Suprapubic skin (tissue), 4 donors: ENCODE results near the gene ITPR2.

Source experiments
- EP300 ChIP-seq: sonication (generic); formaldehyde crosslinking; IDR thresholded peaks from one replicate; pipeline ENCODE4 v1.6.1; 2017; ENCODE audit warnings: antibody characterized with exemption
- POLR2A ChIP-seq, 2 donors: fragments of 450-650 bp; IDR thresholded peaks; one replicate each; pipeline ENCODE4 v1.6.1; 2017; ENCODE audit warnings: antibody characterized with exemption in 2 of 2, mild to moderate bottlenecking in 2 of 2, moderate library complexity in 2 of 2
- POLR2AphosphoS5 ChIP-seq, 3 donors: sonication (generic); formaldehyde crosslinking; IDR thresholded peaks; one replicate each; pipeline ENCODE4 v1.6.1; 2017; ENCODE audit warnings: antibody characterized with exemption in 3 of 3
- TF ChIP-seq, protein P1 (sequence below), 2 donors: fragments of 200-600 bp in 1 of 2; fragments of 450-650 bp in 1 of 2; sonication (generic) in 1 of 2; IDR thresholded peaks; one replicate each; pipeline ENCODE4 v1.5.1; 2016 to 2019; ENCODE audit warnings: antibody characterized with exemption in 2 of 2, mild to moderate bottlenecking in 1 of 2, moderate library complexity in 1 of 2

- TF ChIP-seq, protein P1, sequence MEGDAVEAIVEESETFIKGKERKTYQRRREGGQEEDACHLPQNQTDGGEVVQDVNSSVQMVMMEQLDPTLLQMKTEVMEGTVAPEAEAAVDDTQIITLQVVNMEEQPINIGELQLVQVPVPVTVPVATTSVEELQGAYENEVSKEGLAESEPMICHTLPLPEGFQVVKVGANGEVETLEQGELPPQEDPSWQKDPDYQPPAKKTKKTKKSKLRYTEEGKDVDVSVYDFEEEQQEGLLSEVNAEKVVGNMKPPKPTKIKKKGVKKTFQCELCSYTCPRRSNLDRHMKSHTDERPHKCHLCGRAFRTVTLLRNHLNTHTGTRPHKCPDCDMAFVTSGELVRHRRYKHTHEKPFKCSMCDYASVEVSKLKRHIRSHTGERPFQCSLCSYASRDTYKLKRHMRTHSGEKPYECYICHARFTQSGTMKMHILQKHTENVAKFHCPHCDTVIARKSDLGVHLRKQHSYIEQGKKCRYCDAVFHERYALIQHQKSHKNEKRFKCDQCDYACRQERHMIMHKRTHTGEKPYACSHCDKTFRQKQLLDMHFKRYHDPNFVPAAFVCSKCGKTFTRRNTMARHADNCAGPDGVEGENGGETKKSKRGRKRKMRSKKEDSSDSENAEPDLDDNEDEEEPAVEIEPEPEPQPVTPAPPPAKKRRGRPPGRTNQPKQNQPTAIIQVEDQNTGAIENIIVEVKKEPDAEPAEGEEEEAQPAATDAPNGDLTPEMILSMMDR (IDR thresholded peaks at IDR 0.05): no peak
- no peak for TF ChIP-seq POLR2AphosphoS5 (IDR thresholded peaks at IDR 0.05)
- no peak for TF ChIP-seq POLR2A (IDR thresholded peaks at IDR 0.05)
- no peak for TF ChIP-seq EP300
Observed at GRCh38 chr12:26340649-26341048, 492.3 kb downstream of the ITPR2 start.
